HL-60 (cell line): Measurements from ENCODE around the gene UBA7.

ENCODE experiments used
- CTCF ChIP-seq: IDR thresholded peaks from one replicate; pipeline ENCODE4 v1.5.1; 2011; ENCODE audit warnings: low read length, control low read depth, inconsistent platforms; ENCODE audit not compliant: insufficient read depth
- REST ChIP-seq: IDR thresholded peaks from 2 replicates; pipeline ENCODE4 v1.6.1; 2012; ENCODE audit warnings: low read depth; ENCODE audit not compliant: insufficient replicate concordance
- SPI1 ChIP-seq: IDR thresholded peaks from 2 replicates; pipeline ENCODE4 v1.6.1; 2012; ENCODE audit warnings: low read depth, mild to moderate bottlenecking, borderline replicate concordance

GRCh38 chr3:49831341-49831740 lies 17.6 kb upstream of the UBA7 start:
- TF ChIP-seq CTCF: no peak
- TF ChIP-seq SPI1: no peak
- TF ChIP-seq REST: no peak
